Measurements from ENCODE around the gene DGKQ.

DGKQ gene

GRCh38 chr4:917992-918391, 55.4 kb downstream of the DGKQ start:
- Histone ChIP-seq H3K27me3 (ENCODE audit: control insufficient read depth, insufficient read depth, low read length, poor library complexity, severe bottlenecking) (no peaks in the 10 kb centered on the region), H3K36me3 (ENCODE audit: control insufficient read depth, insufficient read depth, low read length) (no peaks in the 10 kb centered on the region), H3K27ac (ENCODE audit: insufficient read depth, low read depth, low read length, poor library complexity, severe bottlenecking) (no peak overlapping the region), H3K4me1 (ENCODE audit: control insufficient read depth, insufficient read depth, low read length) (no peaks in the 10 kb centered on the region), H3K9me3 (ENCODE audit: control insufficient read depth, low read length) (no peaks in the 10 kb centered on the region), H3K4me3 (ENCODE audit: insufficient read depth, low read depth, low read length) (no peak overlapping the region)
- WGBS, 2 experiments, result 87 to 88% methylated on average over 2 of the region's 2 CpGs

- H3K36me3 ChIP-seq (ENCODE audit: control insufficient read depth, insufficient read depth, low read length), result no peaks in the 10 kb centered on the region
- no peak overlapping the region for H3K4me3 ChIP-seq (ENCODE audit: insufficient read depth, low read depth, low read length)
- no peaks in the 10 kb centered on the region for H3K27me3 ChIP-seq (ENCODE audit: control insufficient read depth, insufficient read depth, low read length, poor library complexity, severe bottlenecking)
- no peaks in the 10 kb centered on the region for H3K9me3 ChIP-seq (ENCODE audit: control insufficient read depth, low read length)
- WGBS, 2 experiments, result 90 to 93% methylated on average over 5 to 7 of the region's 7 CpGs
- H3K4me1 ChIP-seq (ENCODE audit: control insufficient read depth, insufficient read depth, low read length), result peaks cover 4% of the 10 kb centered on the region
- no peak overlapping the region for H3K27ac ChIP-seq (ENCODE audit: insufficient read depth, low read depth, low read length, poor library complexity, severe bottlenecking)
Observed at GRCh38 chr4:917466-917865, 55.9 kb downstream of the DGKQ start.

- Histone ChIP-seq H3K36me3 (ENCODE audit: control insufficient read depth, insufficient read depth, low read length) (no peaks in the 10 kb centered on the region), H3K4me1 (ENCODE audit: control insufficient read depth, insufficient read depth, low read length) (peaks cover 12% of the 10 kb centered on the region), H3K27me3 (ENCODE audit: control insufficient read depth, insufficient read depth, low read length, poor library complexity, severe bottlenecking) (no peaks in the 10 kb centered on the region), H3K9me3 (ENCODE audit: control insufficient read depth, low read length) (no peaks in the 10 kb centered on the region), H3K4me3 (ENCODE audit: insufficient read depth, low read depth, low read length) (no peak overlapping the region), H3K27ac (ENCODE audit: insufficient read depth, low read depth, low read length, poor library complexity, severe bottlenecking) (no peak overlapping the region)
- WGBS, 2 experiments, result 72 to 76% methylated on average over 8 of the region's 8 CpGs
Observed at GRCh38 chr4:915595-915994, 57.8 kb downstream of the DGKQ start.

GRCh38 chr4:915041-915474, 58.3 kb downstream of the DGKQ start:
- 88 to 91% methylated on average over 20 of the region's 20 CpGs for WGBS, 2 experiments
- H3K4me3 ChIP-seq (ENCODE audit: insufficient read depth, low read depth, low read length), result no peak overlapping the region
- H3K27ac ChIP-seq (ENCODE audit: insufficient read depth, low read depth, low read length, poor library complexity, severe bottlenecking), result no peak overlapping the region
- H3K4me1 ChIP-seq (ENCODE audit: control insufficient read depth, insufficient read depth, low read length), result peaks cover 12% of the 10 kb centered on the region
- H3K36me3 ChIP-seq (ENCODE audit: control insufficient read depth, insufficient read depth, low read length), result no peaks in the 10 kb centered on the region
- H3K9me3 ChIP-seq (ENCODE audit: control insufficient read depth, low read length), result no peaks in the 10 kb centered on the region
- no peaks in the 10 kb centered on the region for H3K27me3 ChIP-seq (ENCODE audit: control insufficient read depth, insufficient read depth, low read length, poor library complexity, severe bottlenecking)

GRCh38 chr4:914531-914930, 58.8 kb downstream of the DGKQ start:
- 91 to 93% methylated on average over 21 of the region's 21 CpGs for WGBS, 2 experiments
- Histone ChIP-seq H3K9me3 (ENCODE audit: control insufficient read depth, low read length) (no peaks in the 10 kb centered on the region), H3K4me1 (ENCODE audit: control insufficient read depth, insufficient read depth, low read length) (peaks cover 12% of the 10 kb centered on the region), H3K27ac (ENCODE audit: insufficient read depth, low read depth, low read length, poor library complexity, severe bottlenecking) (no peak overlapping the region), H3K36me3 (ENCODE audit: control insufficient read depth, insufficient read depth, low read length) (no peaks in the 10 kb centered on the region), H3K4me3 (ENCODE audit: insufficient read depth, low read depth, low read length) (no peak overlapping the region), H3K27me3 (ENCODE audit: control insufficient read depth, insufficient read depth, low read length, poor library complexity, severe bottlenecking) (no peaks in the 10 kb centered on the region)

- Histone ChIP-seq H3K4me3 (ENCODE audit: insufficient read depth, low read depth, low read length) (no peak overlapping the region), H3K27ac (ENCODE audit: insufficient read depth, low read depth, low read length, poor library complexity, severe bottlenecking) (no peak overlapping the region), H3K27me3 (ENCODE audit: control insufficient read depth, insufficient read depth, low read length, poor library complexity, severe bottlenecking) (no peaks in the 10 kb centered on the region), H3K9me3 (ENCODE audit: control insufficient read depth, low read length) (no peaks in the 10 kb centered on the region), H3K4me1 (ENCODE audit: control insufficient read depth, insufficient read depth, low read length) (peaks cover 12% of the 10 kb centered on the region), H3K36me3 (ENCODE audit: control insufficient read depth, insufficient read depth, low read length) (no peaks in the 10 kb centered on the region)
- 91 to 94% methylated on average over 4 of the region's 4 CpGs for WGBS, 2 experiments
Observed at GRCh38 chr4:913280-913618, 60.1 kb downstream of the DGKQ start.

- Histone ChIP-seq H3K4me3 (ENCODE audit: insufficient read depth, low read depth, low read length) (no peak overlapping the region), H3K27ac (ENCODE audit: insufficient read depth, low read depth, low read length, poor library complexity, severe bottlenecking) (no peak overlapping the region), H3K9me3 (ENCODE audit: control insufficient read depth, low read length) (no peaks in the 10 kb centered on the region), H3K4me1 (ENCODE audit: control insufficient read depth, insufficient read depth, low read length) (peaks cover 12% of the 10 kb centered on the region), H3K36me3 (ENCODE audit: control insufficient read depth, insufficient read depth, low read length) (no peaks in the 10 kb centered on the region), H3K27me3 (ENCODE audit: control insufficient read depth, insufficient read depth, low read length, poor library complexity, severe bottlenecking) (no peaks in the 10 kb centered on the region)
- WGBS, 2 experiments, result 71 to 74% methylated on average over 19 of the region's 19 CpGs
Observed at GRCh38 chr4:912548-913279, 60.7 kb downstream of the DGKQ start.

- no peaks in the 10 kb centered on the region for H3K36me3 ChIP-seq (ENCODE audit: control insufficient read depth, insufficient read depth, low read length)
- H3K27me3 ChIP-seq (ENCODE audit: control insufficient read depth, insufficient read depth, low read length, poor library complexity, severe bottlenecking), result no peaks in the 10 kb centered on the region
- 72 to 73% methylated on average over 29 of the region's 29 CpGs for WGBS, 2 experiments
- no peak overlapping the region for H3K4me3 ChIP-seq (ENCODE audit: insufficient read depth, low read depth, low read length)
- peaks cover 12% of the 10 kb centered on the region for H3K4me1 ChIP-seq (ENCODE audit: control insufficient read depth, insufficient read depth, low read length)
- H3K9me3 ChIP-seq (ENCODE audit: control insufficient read depth, low read length), result no peaks in the 10 kb centered on the region
- no peak overlapping the region for H3K27ac ChIP-seq (ENCODE audit: insufficient read depth, low read depth, low read length, poor library complexity, severe bottlenecking)
Observed at GRCh38 chr4:911871-912490, 61.4 kb downstream of the DGKQ start.

- Histone ChIP-seq H3K27ac (ENCODE audit: insufficient read depth, low read depth, low read length, poor library complexity, severe bottlenecking) (no peak overlapping the region), H3K4me3 (ENCODE audit: insufficient read depth, low read depth, low read length) (no peak overlapping the region), H3K9me3 (ENCODE audit: control insufficient read depth, low read length) (no peaks in the 10 kb centered on the region), H3K36me3 (ENCODE audit: control insufficient read depth, insufficient read depth, low read length) (no peaks in the 10 kb centered on the region), H3K27me3 (ENCODE audit: control insufficient read depth, insufficient read depth, low read length, poor library complexity, severe bottlenecking) (no peaks in the 10 kb centered on the region), H3K4me1 (ENCODE audit: control insufficient read depth, insufficient read depth, low read length) (peaks cover 12% of the 10 kb centered on the region)
- WGBS, 2 experiments, result 94 to 95% methylated on average over 23 of the region's 23 CpGs
Observed at GRCh38 chr4:911221-911751, 62.1 kb downstream of the DGKQ start.

GRCh38 chr4:910366-911091, 62.8 kb downstream of the DGKQ start:
- WGBS, 2 experiments, result 94 to 95% methylated on average over 26 of the region's 26 CpGs
- Histone ChIP-seq H3K4me1 (ENCODE audit: control insufficient read depth, insufficient read depth, low read length) (peaks cover 12% of the 10 kb centered on the region), H3K27ac (ENCODE audit: insufficient read depth, low read depth, low read length, poor library complexity, severe bottlenecking) (no peak overlapping the region), H3K9me3 (ENCODE audit: control insufficient read depth, low read length) (no peaks in the 10 kb centered on the region), H3K27me3 (ENCODE audit: control insufficient read depth, insufficient read depth, low read length, poor library complexity, severe bottlenecking) (no peaks in the 10 kb centered on the region), H3K36me3 (ENCODE audit: control insufficient read depth, insufficient read depth, low read length) (no peaks in the 10 kb centered on the region), H3K4me3 (ENCODE audit: insufficient read depth, low read depth, low read length) (no peak overlapping the region)

All from ectodermal cell (in vitro differentiated cells).